ENCODE measurements around the gene DNAH2. TPM values are rescaled to one million over a fixed set of nuclear protein-coding genes. Genes with fewer than 3 reads are reported as not detected.

DNAH2 gene
- total RNA-seq, 1 experiment from 2014 or later = 2.0 TPM

DNA sequence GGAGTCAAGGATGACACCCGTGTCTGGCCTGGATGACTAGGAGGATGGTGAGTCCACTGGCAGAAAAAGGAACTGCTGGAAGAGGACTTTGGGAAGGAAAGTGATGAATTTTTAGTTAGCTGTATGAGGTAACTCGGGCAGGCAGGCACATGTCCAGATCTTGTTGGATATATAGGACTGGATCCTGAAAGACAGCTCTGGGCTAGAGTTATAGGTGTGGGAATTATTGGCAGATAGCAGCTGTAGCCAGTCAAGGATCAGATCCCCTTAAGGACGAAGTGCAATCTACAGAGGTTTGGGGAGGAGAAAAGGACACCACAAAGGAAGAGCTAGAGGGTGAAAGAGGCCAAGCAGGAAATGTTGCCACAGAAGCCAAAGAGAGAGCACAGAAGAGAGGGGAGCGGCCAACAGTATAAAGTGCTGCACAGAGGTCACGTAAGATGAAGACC is 150.4 kb downstream of the DNAH2 start:
- ChIA-PET RAD21 (ENCODE audit: low non-redundant PET in 1 of 2, low total read pairs in 2 of 2, uncharacterized antibody in 2 of 2, unreplicated experiment in 2 of 2) (no interaction called here), POLR2A (no interaction called here), CTCF (no interaction called here)
- Histone ChIP-seq H3K9ac (ENCODE audit: low read length) (no peak overlapping the region), H3K4me1 (ENCODE audit: control insufficient read depth in 1 of 2, insufficient read depth in 2 of 2, low read length in 2 of 2) (peaks cover 3 to 14% of the 10 kb centered on the region in 2 experiments; a peak in 3 of 4 replicates), H4K20me1 (ENCODE audit: insufficient read depth) (no peaks in the 10 kb centered on the region), H3K27me3 (ENCODE audit: insufficient read depth, low read length) (no peaks in the 10 kb centered on the region), H3K4me3 (replicated peaks in 1 of 2; ENCODE audit: low read depth in 1 of 2, low read length in 2 of 2) (no peak overlapping the region), H3K9me3 (ENCODE audit: control insufficient read depth in 1 of 2, insufficient read depth in 1 of 2, low read depth in 1 of 2, low read length in 2 of 2) (peaks cover 0 to 9% of the 10 kb centered on the region in 2 experiments; a peak in 1 of 4 replicates), H3K9me2 (ENCODE audit: insufficient read depth) (no peaks in the 10 kb centered on the region), H3K36me3 (ENCODE audit: control insufficient read depth in 1 of 2, insufficient read depth in 2 of 2, low read length in 2 of 2) (peaks cover 0 to 10% of the 10 kb centered on the region in 2 experiments; a peak in 2 of 4 replicates), H2AFZ (ENCODE audit: low read depth, low read length, poor library complexity, severe bottlenecking) (no peak overlapping the region), H3K4me2 (ENCODE audit: low read length) (no peak overlapping the region), H3K27ac (ENCODE audit: low read depth, low read length) (no peak overlapping the region), H3K79me2 (ENCODE audit: insufficient read depth, low read length) (0 out of 2 replicates have a peak, but pooled peaks cover 4% of the 10 kb centered on the region)
- no peak for ATAC-seq
- intact Hi-C loops (cut with micrococcal nuclease) = no loop called here
- no TSS peak for BruUV-seq (replicated peaks)
- DNase-seq (ENCODE audit: low read depth, low spot score) = no peak
- TF ChIP-seq POLR2A (IDR thresholded peaks at IDR 0.05; ENCODE audit: borderline replicate concordance, extremely low read depth, insufficient read depth, insufficient read length) (no peak), EZH2phosphoT487 (IDR thresholded peaks at IDR 0.05; ENCODE audit: borderline replicate concordance) (no peak), ZFX (IDR thresholded peaks at IDR 0.05) (no peak), SP1 (IDR thresholded peaks at IDR 0.05; ENCODE audit: low read depth) (no peak), FOSL1 (IDR thresholded peaks at IDR 0.05; ENCODE audit: low read depth) (no peak), POLR2AphosphoS5 (IDR thresholded peaks at IDR 0.05; ENCODE audit: low read depth, low read length) (no peak), SRF (IDR thresholded peaks at IDR 0.05; ENCODE audit: low read depth) (no peak), CEBPB (IDR thresholded peaks at IDR 0.05; ENCODE audit: low read depth) (no peak), SIN3A (IDR thresholded peaks at IDR 0.05; ENCODE audit: low read depth) (no peak), ZNF274 (IDR thresholded peaks at IDR 0.05; ENCODE audit: low read depth, low read length) (no peak), EGR1 (IDR thresholded peaks at IDR 0.05; ENCODE audit: low read depth) (no peak)
- TF ChIP-seq, protein P1, sequence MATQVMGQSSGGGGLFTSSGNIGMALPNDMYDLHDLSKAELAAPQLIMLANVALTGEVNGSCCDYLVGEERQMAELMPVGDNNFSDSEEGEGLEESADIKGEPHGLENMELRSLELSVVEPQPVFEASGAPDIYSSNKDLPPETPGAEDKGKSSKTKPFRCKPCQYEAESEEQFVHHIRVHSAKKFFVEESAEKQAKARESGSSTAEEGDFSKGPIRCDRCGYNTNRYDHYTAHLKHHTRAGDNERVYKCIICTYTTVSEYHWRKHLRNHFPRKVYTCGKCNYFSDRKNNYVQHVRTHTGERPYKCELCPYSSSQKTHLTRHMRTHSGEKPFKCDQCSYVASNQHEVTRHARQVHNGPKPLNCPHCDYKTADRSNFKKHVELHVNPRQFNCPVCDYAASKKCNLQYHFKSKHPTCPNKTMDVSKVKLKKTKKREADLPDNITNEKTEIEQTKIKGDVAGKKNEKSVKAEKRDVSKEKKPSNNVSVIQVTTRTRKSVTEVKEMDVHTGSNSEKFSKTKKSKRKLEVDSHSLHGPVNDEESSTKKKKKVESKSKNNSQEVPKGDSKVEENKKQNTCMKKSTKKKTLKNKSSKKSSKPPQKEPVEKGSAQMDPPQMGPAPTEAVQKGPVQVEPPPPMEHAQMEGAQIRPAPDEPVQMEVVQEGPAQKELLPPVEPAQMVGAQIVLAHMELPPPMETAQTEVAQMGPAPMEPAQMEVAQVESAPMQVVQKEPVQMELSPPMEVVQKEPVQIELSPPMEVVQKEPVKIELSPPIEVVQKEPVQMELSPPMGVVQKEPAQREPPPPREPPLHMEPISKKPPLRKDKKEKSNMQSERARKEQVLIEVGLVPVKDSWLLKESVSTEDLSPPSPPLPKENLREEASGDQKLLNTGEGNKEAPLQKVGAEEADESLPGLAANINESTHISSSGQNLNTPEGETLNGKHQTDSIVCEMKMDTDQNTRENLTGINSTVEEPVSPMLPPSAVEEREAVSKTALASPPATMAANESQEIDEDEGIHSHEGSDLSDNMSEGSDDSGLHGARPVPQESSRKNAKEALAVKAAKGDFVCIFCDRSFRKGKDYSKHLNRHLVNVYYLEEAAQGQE (IDR thresholded peaks at IDR 0.05; ENCODE audit: low read depth) = no peak
